IPS-15b (cell line): ENCODE measurements around the gene GAS7.

Experiments used
- H3K27me3 ChIP-seq: one replicate; pipeline ENCODE4 v1.6.1; 2013; ENCODE audit warnings: low read length; ENCODE audit not compliant: control insufficient read depth, insufficient read depth
- H3K36me3 ChIP-seq: one replicate; pipeline ENCODE4 v1.6.1; 2013; ENCODE audit warnings: low read length; ENCODE audit not compliant: control insufficient read depth, insufficient read depth
- H3K4me1 ChIP-seq: one replicate; pipeline ENCODE4 v1.6.1; 2013; ENCODE audit warnings: mild to moderate bottlenecking, low read length; ENCODE audit not compliant: control insufficient read depth, insufficient read depth
- H3K4me3 ChIP-seq: one replicate; pipeline ENCODE4 v1.5.1; 2013; ENCODE audit warnings: low read depth, low read length
- H3K9ac ChIP-seq: one replicate; pipeline ENCODE4 v1.6.1; 2013; ENCODE audit warnings: low read depth, mild to moderate bottlenecking, low read length
- H3K9me3 ChIP-seq: one replicate; pipeline ENCODE4 v1.6.1; 2013; ENCODE audit warnings: mild to moderate bottlenecking, low read length; ENCODE audit not compliant: control insufficient read depth, insufficient read depth

Gene GAS7

GRCh38 chr17:10147040-10147439 is 51.4 kb downstream of the GAS7 start:
- H3K4me1 ChIP-seq: no peaks in the 10 kb centered on the region
- no peaks in the 10 kb centered on the region for H3K9me3 ChIP-seq
- H3K9ac ChIP-seq: no peak overlapping the region
- H3K36me3 ChIP-seq: no peaks in the 10 kb centered on the region
- no peaks in the 10 kb centered on the region for H3K27me3 ChIP-seq
- H3K4me3 ChIP-seq: no peak overlapping the region

- no peak overlapping the region for H3K9ac ChIP-seq
- H3K27me3 ChIP-seq: no peaks in the 10 kb centered on the region
- no peaks in the 10 kb centered on the region for H3K4me1 ChIP-seq
- no peak overlapping the region for H3K4me3 ChIP-seq
- no peaks in the 10 kb centered on the region for H3K36me3 ChIP-seq
- H3K9me3 ChIP-seq: no peaks in the 10 kb centered on the region
These were observed 53.4 kb downstream of the GAS7 start for GRCh38 chr17:10144982-10145381.

GRCh38 chr17:10144456-10144855 is 54.0 kb downstream of the GAS7 start:
- H3K4me3 ChIP-seq: no peak overlapping the region
- H3K36me3 ChIP-seq: no peaks in the 10 kb centered on the region
- H3K9ac ChIP-seq: no peak overlapping the region
- H3K27me3 ChIP-seq: no peaks in the 10 kb centered on the region
- H3K9me3 ChIP-seq: no peaks in the 10 kb centered on the region
- H3K4me1 ChIP-seq: no peaks in the 10 kb centered on the region

GRCh38 chr17:10141436-10141835 is 57.0 kb downstream of the GAS7 start:
- H3K9me3 ChIP-seq: no peaks in the 10 kb centered on the region
- no peaks in the 10 kb centered on the region for H3K27me3 ChIP-seq
- no peaks in the 10 kb centered on the region for H3K4me1 ChIP-seq
- H3K36me3 ChIP-seq: no peaks in the 10 kb centered on the region
- no peak overlapping the region for H3K9ac ChIP-seq
- H3K4me3 ChIP-seq: no peak overlapping the region

GRCh38 chr17:10139577-10139976 is 58.8 kb downstream of the GAS7 start:
- H3K9ac ChIP-seq: no peak overlapping the region
- H3K36me3 ChIP-seq: no peaks in the 10 kb centered on the region
- H3K9me3 ChIP-seq: no peaks in the 10 kb centered on the region
- no peak overlapping the region for H3K4me3 ChIP-seq
- no peaks in the 10 kb centered on the region for H3K4me1 ChIP-seq
- H3K27me3 ChIP-seq: no peaks in the 10 kb centered on the region

GRCh38 chr17:10136258-10136981 is 62.0 kb downstream of the GAS7 start:
- Histone ChIP-seq H3K27me3 (no peaks in the 10 kb centered on the region), H3K4me1 (no peaks in the 10 kb centered on the region)

GRCh38 chr17:10135539-10136257 is 62.7 kb downstream of the GAS7 start:
- H3K27me3 ChIP-seq: no peaks in the 10 kb centered on the region
- no peaks in the 10 kb centered on the region for H3K4me1 ChIP-seq
- no peaks in the 10 kb centered on the region for H3K9me3 ChIP-seq
- H3K4me3 ChIP-seq: no peak overlapping the region
- H3K9ac ChIP-seq: no peak overlapping the region
- no peaks in the 10 kb centered on the region for H3K36me3 ChIP-seq

More at GRCh38 chr17:10136258-10136981, 62.0 kb downstream of the GAS7 start:
- H3K4me3 ChIP-seq: no peak overlapping the region
- no peak overlapping the region for H3K9ac ChIP-seq
- H3K9me3 ChIP-seq: no peaks in the 10 kb centered on the region
- no peaks in the 10 kb centered on the region for H3K36me3 ChIP-seq

GRCh38 chr17:10130677-10131076 is 67.7 kb downstream of the GAS7 start:
- Histone ChIP-seq H3K36me3 (no peaks in the 10 kb centered on the region), H3K9ac (no peak overlapping the region), H3K4me3 (no peak overlapping the region), H3K27me3 (no peaks in the 10 kb centered on the region), H3K9me3 (no peaks in the 10 kb centered on the region), H3K4me1 (peaks cover 8% of the 10 kb centered on the region)

GRCh38 chr17:10130263-10130662 is 68.1 kb downstream of the GAS7 start:
- H3K9ac ChIP-seq: no peak overlapping the region
- H3K36me3 ChIP-seq: no peaks in the 10 kb centered on the region
- no peaks in the 10 kb centered on the region for H3K27me3 ChIP-seq
- H3K4me3 ChIP-seq: no peak overlapping the region
- H3K9me3 ChIP-seq: no peaks in the 10 kb centered on the region
- H3K4me1 ChIP-seq: peaks cover 8% of the 10 kb centered on the region

- H3K4me3 ChIP-seq: no peak overlapping the region
These were observed 70.5 kb downstream of the GAS7 start for GRCh38 chr17:10127819-10128425.

GRCh38 chr17:10126616-10127501 is 71.5 kb downstream of the GAS7 start:
- H3K9ac ChIP-seq: no peak overlapping the region
- H3K36me3 ChIP-seq: no peaks in the 10 kb centered on the region
- H3K4me3 ChIP-seq: no peak overlapping the region
- no peaks in the 10 kb centered on the region for H3K27me3 ChIP-seq
- no peaks in the 10 kb centered on the region for H3K9me3 ChIP-seq
- peaks cover 8% of the 10 kb centered on the region for H3K4me1 ChIP-seq

More at GRCh38 chr17:10127819-10128425, 70.5 kb downstream of the GAS7 start:
- Histone ChIP-seq H3K4me1 (peaks cover 8% of the 10 kb centered on the region), H3K36me3 (no peaks in the 10 kb centered on the region), H3K9ac (no peak overlapping the region), H3K27me3 (no peaks in the 10 kb centered on the region), H3K9me3 (no peaks in the 10 kb centered on the region)
